Spinal cord (tissue), 10 donors: Measurements from ENCODE around the gene DMTF1. TPM values are rescaled to one million over a fixed set of nuclear protein-coding genes. Genes with fewer than 3 reads are reported as not detected.

Experiments
- DNase-seq, 6 donors: peaks; one replicate each; pipeline versions ENCODE4 v3.0.0 to v3.0.0-alpha.2; 2013 to 2015; ENCODE audit warnings: low spot score in 6 of 6, low read depth in 4 of 6
- H3K27ac ChIP-seq: one replicate; pipeline ENCODE4 v1.5.1; 2013; ENCODE audit warnings: low read depth, low read length, control low read depth
- H3K27me3 ChIP-seq: one replicate; pipeline ENCODE4 v1.6.1; 2013; ENCODE audit warnings: low read length; ENCODE audit not compliant: control insufficient read depth, insufficient read depth
- H3K36me3 ChIP-seq: one replicate; pipeline ENCODE4 v1.6.1; 2013; ENCODE audit warnings: low read length; ENCODE audit not compliant: control insufficient read depth, insufficient read depth
- H3K4me1 ChIP-seq: one replicate; pipeline ENCODE4 v1.6.1; 2013; ENCODE audit warnings: low read length; ENCODE audit not compliant: control insufficient read depth, insufficient read depth
- H3K4me3 ChIP-seq: one replicate; pipeline ENCODE4 v1.5.1; 2013; ENCODE audit warnings: low read depth, low read length, control low read depth
- H3K9me3 ChIP-seq: one replicate; pipeline ENCODE4 v1.6.1; 2013; ENCODE audit warnings: low read length; ENCODE audit not compliant: control insufficient read depth, insufficient read depth
- WGBS: methylation state at CpG from one replicate; pipeline ENCODE4 v1.1.5; 2013; ENCODE audit warnings: missing lambda C conversion rate; ENCODE audit not compliant: insufficient coverage; 5-methylcytosine and 5-hydroxymethylcytosine counted together
- polyA plus RNA-seq, 2 donors: library from polyadenylated mRNA; unstranded; fragments of 120-200 nt; gene quantifications; one replicate each; pipeline ENCODE4 v1.2.1, GENCODE V29; 2013; ENCODE audit not compliant: insufficient read length in 2 of 2
- total RNA-seq, 2 donors: library from RNA; depleted of rRNA in 1 of 2; stranded (reverse); fragments of 120-200 nt in 1 of 2; fragments of >200 nt in 1 of 2; gene quantifications; one replicate each; pipeline versions ENCODE4 v1.2.3 to v1.2.4, GENCODE V29; 2013 to 2014
- donor health status: healthy.

The DMTF1 gene
- total and polyA plus RNA-seq, 4 donors, result 131 to 165 (median 141) TPM

DNA sequence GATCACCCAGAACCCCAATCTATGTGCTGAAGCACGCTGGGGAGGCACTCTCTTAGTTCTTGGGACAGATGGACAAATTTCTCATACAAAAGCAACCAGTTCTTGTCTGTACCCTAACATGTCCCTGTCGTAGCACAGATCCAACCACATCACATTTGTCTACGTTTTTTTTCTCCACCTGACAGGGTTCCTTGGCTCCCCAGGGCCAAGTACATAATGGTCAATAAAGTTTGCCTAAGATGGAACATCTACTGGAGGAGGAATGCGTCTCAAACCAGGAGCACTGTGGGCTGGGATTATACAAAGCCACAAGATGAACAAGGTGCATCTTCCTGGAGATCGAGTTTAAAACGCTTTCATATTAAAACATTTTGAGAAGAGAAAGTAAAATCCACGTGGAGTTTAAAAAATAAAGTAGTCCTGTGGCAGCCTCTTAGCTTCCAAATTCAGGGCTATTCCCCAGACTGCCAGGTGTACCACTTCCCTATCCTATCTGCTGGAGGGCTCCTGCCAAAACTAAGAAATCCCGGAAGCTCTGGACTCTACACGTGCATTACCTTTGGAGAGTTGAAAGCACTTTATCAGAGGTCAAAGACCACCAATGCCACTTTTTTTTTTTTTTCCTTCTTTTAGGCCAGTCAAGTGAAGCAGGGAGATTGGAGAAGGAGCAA, 65.9 kb downstream of the DMTF1 start:
- Histone ChIP-seq H3K4me1 (peaks cover 7% of the 10 kb centered on the region), H3K4me3 (peak overlapping the region; percentile 76), H3K36me3 (no peaks in the 10 kb centered on the region), H3K9me3 (no peaks in the 10 kb centered on the region), H3K27me3 (peaks cover 11% of the 10 kb centered on the region), H3K27ac (no peak overlapping the region)
- no peak for DNase-seq
- 88% methylated on average over 1 of the region's 9 CpGs for WGBS

DNA sequence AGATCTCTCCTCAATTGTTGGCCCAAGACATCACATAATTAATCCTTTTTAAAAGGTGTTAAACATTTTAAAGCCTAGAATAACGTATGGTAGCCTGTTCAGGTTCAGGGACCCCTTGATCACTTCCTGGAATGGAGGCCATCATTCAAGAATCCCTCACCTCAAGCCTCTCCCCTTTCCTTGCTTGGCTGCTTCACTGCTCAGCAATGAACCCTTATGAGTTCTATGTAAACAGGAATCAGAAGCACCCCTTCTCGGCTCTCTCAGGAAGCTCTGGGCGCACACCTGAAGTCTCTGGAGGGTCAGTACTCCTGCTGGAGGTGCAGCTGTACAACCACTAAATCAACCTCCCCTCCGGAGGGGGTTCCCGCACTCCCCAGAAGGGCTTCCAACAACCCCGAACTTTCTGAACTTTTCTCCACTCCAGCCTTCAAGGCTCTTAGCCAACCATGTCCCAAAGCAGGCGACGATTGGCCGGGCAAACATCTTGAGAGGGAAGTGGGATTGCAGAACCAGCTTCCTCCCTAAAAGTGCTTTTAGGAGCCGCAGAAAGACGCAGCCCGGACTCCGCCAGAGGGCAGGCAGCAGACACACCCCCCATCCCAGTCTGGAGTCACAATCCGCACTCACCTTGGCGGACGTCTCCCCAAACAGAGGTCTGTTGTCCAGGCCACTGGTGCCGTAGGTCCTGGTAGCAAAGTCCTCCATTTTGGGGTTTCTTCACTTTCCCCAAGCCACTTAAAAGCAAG, 66.7 kb downstream of the DMTF1 start:
- peak overlapping the region; percentile 54 for H3K27ac ChIP-seq
- no peaks in the 10 kb centered on the region for H3K36me3 ChIP-seq
- WGBS, result 12% methylated on average over 14 of the region's 17 CpGs
- peak in 4 of 6 donors; percentile 20 to 51 (median 30) for DNase-seq
- H3K4me3 ChIP-seq, result peak overlapping the region; percentile 76
- H3K4me1 ChIP-seq, result peaks cover 7% of the 10 kb centered on the region
- no peaks in the 10 kb centered on the region for H3K9me3 ChIP-seq
- peaks cover 13% of the 10 kb centered on the region for H3K27me3 ChIP-seq

DNA sequence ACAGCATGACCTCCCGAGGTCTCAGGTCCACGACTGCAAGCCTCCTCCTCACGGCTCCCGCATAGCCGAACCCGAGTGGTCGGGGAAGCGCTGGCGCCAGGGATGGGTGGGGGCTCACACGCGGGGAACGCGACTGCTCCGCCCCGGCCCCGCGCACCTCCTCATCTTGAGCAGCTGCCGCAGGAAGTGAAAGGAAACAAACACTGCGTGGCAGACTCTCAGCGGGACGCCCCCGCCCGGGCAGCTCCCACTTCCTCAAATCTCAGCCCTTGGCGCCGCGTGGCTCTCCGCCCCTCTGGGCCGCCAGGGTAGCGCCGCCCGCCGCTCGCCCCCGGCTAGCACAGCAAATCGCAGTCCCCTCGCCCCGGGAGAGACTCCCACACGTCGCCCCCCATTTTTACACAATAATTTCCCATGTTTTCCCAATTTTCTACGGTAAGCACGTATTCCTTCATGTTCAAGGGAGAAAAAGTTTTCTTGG, 67.3 kb downstream of the DMTF1 start, which contains the start of gene TMEM243:
TSS of gene TMEM243 (minus strand) at position 188 of the 481 bp plus-strand sequence. CDS start 229 bp downstream, outside the sequence.
- peak in 4 of 6 donors; percentile 21 to 73 (median 46) for DNase-seq
- Histone ChIP-seq H3K36me3 (no peaks in the 10 kb centered on the region), H3K27ac (peak within 1 kb of the TSS; percentile 63), H3K4me3 (peak within 1 kb of the TSS; percentile 76), H3K27me3 (peaks cover 13% of the 10 kb centered on the region), H3K4me1 (peaks cover 7% of the 10 kb centered on the region), H3K9me3 (no peaks in the 10 kb centered on the region)
- WGBS, result under 1% methylated on average over 41 of the region's 41 CpGs

DNA sequence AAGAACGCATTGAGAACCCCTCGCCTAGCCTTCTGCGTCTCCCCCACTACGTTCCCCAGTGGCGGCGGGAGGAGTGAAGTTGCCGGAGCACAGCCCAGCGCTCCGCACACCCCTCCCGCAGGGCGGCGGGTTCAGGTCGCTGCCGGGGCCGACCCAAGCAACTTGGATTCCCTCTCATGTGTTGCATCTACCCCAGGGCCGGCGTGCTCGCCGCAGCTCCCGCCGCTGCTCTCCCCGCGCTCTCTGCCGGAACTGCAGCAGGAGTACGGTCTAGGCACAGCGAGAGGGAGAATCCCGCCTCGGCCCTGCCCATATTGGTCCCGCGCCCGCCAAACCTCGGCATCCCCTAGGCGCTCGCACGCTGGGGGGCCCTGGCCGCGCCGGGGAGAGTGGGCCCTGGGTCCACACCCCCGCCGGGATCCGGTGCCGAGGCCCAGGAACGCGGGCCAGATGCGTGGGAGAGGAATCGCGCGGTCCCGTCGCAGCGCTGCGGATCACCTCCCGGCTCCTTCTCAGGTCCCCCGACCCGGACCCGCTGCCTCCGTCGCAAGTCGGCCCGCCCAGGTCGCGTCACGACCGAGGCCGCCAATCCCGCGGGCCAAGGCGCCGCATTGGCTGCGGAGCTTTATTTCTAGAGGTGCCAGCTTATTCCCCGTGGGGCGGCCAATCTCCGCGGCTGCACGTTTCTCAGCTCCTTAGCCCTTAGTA, 67.9 kb downstream of the DMTF1 start:
- DNase-seq, result peak in 4 of 6 donors; percentile 63 to 92 (median 79)
- WGBS, result under 1% methylated on average over 75 of the region's 75 CpGs
- Histone ChIP-seq H3K4me1 (peaks cover 7% of the 10 kb centered on the region), H3K36me3 (no peaks in the 10 kb centered on the region), H3K27me3 (peaks cover 13% of the 10 kb centered on the region), H3K4me3 (peak overlapping the region; percentile 76), H3K27ac (peak overlapping the region; percentile 63), H3K9me3 (no peaks in the 10 kb centered on the region)

DNA sequence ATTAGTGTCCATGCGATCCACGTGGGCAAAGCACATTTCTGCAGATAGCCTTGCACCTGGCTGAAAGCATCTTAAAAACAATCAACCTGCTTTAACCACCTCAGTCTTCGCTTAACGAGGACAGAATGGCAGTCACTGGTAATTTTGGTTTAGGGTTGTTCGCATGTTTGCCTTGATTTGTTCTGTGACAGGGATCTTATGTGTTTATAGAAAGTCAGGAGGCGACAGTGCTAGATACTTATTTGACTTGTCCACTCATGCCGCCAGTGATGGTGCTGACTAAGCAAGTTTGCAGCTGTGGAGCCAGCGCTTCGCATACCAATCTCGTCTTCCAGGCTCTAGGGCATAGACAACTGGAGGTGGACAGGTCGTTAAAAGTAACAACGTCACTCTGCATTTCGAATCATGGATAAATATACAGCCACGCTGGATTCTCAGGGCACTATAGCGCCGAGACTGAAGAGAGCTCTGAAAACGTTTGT, 68.5 kb downstream of the DMTF1 start:
- Histone ChIP-seq H3K27me3 (peaks cover 17% of the 10 kb centered on the region), H3K4me1 (peaks cover 7% of the 10 kb centered on the region), H3K9me3 (no peaks in the 10 kb centered on the region), H3K4me3 (peak overlapping the region; percentile 76), H3K36me3 (no peaks in the 10 kb centered on the region), H3K27ac (no peak overlapping the region)
- WGBS, result 5% methylated on average over 8 of the region's 17 CpGs
- DNase-seq, result peak in 3 of 6 donors; percentile 9 to 67 (median 44)

DNA sequence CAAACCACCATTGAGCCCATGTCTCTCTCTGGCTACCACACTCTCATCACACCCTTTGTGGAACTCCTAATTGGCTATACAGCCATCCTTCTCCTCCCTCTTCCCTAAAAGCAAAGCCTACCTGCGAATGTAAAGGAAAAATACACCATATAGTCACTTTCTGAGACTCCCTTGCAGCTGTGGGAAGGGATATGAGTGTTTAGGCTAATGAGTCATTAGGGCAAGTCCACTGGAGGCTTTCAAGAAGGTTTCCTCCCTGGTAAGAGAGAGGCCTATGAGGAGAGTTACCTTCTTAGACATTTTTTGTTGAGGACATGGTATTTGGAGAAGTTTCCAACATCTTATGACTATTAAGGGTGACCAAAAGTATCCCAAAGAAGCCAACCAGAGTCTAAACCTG, 71.4 kb downstream of the DMTF1 start:
- no peak for DNase-seq
- Histone ChIP-seq H3K36me3 (no peaks in the 10 kb centered on the region), H3K9me3 (no peaks in the 10 kb centered on the region), H3K27ac (no peak overlapping the region), H3K4me1 (peaks cover 7% of the 10 kb centered on the region), H3K4me3 (no peak overlapping the region), H3K27me3 (peaks cover 19% of the 10 kb centered on the region)
- no CpG with 5 or more reads among the region's 1 CpG for WGBS

DNA sequence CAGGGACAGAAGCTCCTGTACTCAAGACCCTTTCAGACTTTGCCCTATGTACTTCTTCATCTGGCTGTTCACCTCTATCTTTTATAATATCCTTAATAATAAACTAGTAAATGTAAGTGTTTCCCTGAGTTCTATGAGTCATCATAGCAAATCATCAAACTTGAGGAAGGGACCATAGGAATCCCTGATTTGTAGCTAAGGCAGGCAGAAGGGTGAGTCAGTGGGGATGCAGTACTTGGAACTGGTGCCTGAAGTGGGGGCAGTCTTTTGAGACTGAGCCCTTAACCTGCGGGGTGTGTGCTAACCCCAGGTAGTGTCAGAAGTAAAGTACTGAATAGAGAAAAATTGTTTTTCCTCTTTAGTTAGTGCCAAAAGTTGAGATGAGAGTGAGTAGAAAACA, 73.4 kb downstream of the DMTF1 start:
- Histone ChIP-seq H3K4me1 (peaks cover 12% of the 10 kb centered on the region), H3K4me3 (no peak overlapping the region), H3K9me3 (no peaks in the 10 kb centered on the region), H3K27me3 (peaks cover 19% of the 10 kb centered on the region), H3K27ac (no peak overlapping the region), H3K36me3 (no peaks in the 10 kb centered on the region)
- no CpG with 5 or more reads among the region's 1 CpG for WGBS
- no peak for DNase-seq

DNA sequence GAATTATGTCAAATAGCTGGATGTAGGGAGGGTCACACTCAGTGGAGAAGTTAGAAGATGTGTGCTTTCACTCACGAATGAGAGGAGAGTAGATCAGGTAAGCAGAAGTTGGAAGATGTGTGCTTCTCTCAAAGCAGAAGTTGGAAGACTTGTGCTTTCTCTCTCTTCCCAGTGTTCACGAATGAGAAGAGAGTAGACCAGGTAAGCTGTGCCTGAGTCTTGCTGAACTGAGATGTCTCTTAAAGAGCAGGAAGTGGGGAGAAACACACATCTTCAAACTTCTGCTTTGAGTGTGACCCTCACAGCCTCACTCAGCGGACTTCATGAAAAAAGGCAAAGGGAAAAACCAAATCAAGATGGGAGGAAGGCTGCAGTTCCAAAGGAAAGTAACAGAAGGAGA, 74.2 kb downstream of the DMTF1 start:
- Histone ChIP-seq H3K9me3 (no peaks in the 10 kb centered on the region), H3K4me1 (peaks cover 16% of the 10 kb centered on the region), H3K4me3 (no peak overlapping the region), H3K27me3 (peaks cover 19% of the 10 kb centered on the region), H3K27ac (no peak overlapping the region), H3K36me3 (no peaks in the 10 kb centered on the region)
- 83% methylated on average over 2 of the region's 3 CpGs for WGBS
- DNase-seq, result no peak

DNA sequence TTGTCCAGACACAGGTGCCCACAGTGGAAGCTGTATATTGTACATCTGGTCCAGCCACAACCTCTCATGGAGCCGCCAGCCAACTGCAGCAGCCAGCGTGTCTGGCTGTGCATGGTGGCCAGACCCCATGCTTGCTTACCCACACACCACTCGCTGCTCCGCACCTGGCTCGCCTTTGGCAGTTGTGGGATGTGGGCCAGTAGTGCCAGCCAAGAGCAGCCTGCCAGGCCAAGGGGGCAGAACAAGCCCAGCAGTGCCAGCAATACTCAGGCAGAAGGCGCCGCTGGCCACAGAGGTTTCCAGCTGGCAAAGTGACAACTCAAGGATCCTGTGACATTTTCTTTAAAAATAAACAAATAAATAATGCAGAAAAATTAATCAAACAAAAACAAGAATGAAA, 79.0 kb downstream of the DMTF1 start:
- H3K36me3 ChIP-seq, result no peaks in the 10 kb centered on the region
- 46% methylated on average over 2 of the region's 7 CpGs for WGBS
- H3K27ac ChIP-seq, result peak overlapping the region; percentile 0
- peak in 5 of 6 donors; percentile 38 to 90 (median 55) for DNase-seq
- H3K27me3 ChIP-seq, result peaks cover 2% of the 10 kb centered on the region
- H3K4me1 ChIP-seq, result peaks cover 16% of the 10 kb centered on the region
- no peak overlapping the region for H3K4me3 ChIP-seq
- no peaks in the 10 kb centered on the region for H3K9me3 ChIP-seq
